GM12891 (cell line): ENCODE data around the gene SLC4A4.

ENCODE experiments used
- POLR2A ChIP-seq: IDR thresholded peaks from 2 replicates; pipeline ENCODE4 v1.6.1; 2011; ENCODE audit warnings: low read depth, low read length, control low read depth
- TAF1 ChIP-seq: IDR thresholded peaks from 2 replicates; pipeline ENCODE4 v1.6.1; 2011; ENCODE audit warnings: low read depth, low read length, control low read depth

DNA sequence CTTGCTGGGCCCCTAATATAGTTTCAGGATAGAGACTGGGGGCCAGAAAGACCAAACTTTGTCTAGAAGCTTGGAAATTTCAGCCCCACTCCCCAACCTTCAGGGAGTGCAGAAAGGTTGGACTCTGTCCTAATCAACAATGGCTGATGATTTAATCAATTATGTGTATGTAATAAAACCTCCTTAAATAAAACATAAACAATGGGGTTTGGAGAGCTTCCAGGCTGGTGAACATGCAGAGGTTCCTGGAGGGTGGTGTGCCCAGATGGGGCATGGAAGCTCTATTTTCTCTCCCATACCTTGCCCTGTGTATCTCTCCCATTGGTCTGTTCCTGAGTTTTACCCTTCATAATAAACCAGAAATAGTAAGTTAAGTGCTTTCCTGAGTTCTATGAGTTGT is 270.8 kb downstream of the SLC4A4 start:
- TF ChIP-seq POLR2A, result no peak
- no peak for TF ChIP-seq TAF1
